GM12892 (cell line): ENCODE results near the gene SERINC3.

ENCODE experiments used
- POLR2A ChIP-seq: IDR thresholded peaks from 2 replicates; pipeline ENCODE4 v1.6.1; 2011; ENCODE audit warnings: low read depth, low read length, control low read depth
- POLR2AphosphoS5 ChIP-seq: IDR thresholded peaks from 2 replicates; pipeline ENCODE4 v1.6.1; 2011; ENCODE audit warnings: low read depth, low read length, control low read depth
- TAF1 ChIP-seq: IDR thresholded peaks from 2 replicates; pipeline ENCODE4 v1.6.1; 2011; ENCODE audit warnings: low read depth, mild to moderate bottlenecking, control low read depth, low read length, borderline replicate concordance

GRCh38 chr20:44455126-44455525, 66.7 kb downstream of the SERINC3 start:
- TF ChIP-seq POLR2AphosphoS5: no peak
- TF ChIP-seq POLR2A: no peak
- no peak for TF ChIP-seq TAF1
